Kidney glomerular epithelial cell (primary cell): ENCODE results near the gene C2orf69.

Experiments used
- DNase-seq: peaks from one replicate; lab custom pipeline; 2025; lab: John Stamatoyannopoulos, UW

C2orf69 gene

GRCh38 chr2:199968126-199968525 lies 57.0 kb downstream of the C2orf69 start:
- no peak for DNase-seq

DNA sequence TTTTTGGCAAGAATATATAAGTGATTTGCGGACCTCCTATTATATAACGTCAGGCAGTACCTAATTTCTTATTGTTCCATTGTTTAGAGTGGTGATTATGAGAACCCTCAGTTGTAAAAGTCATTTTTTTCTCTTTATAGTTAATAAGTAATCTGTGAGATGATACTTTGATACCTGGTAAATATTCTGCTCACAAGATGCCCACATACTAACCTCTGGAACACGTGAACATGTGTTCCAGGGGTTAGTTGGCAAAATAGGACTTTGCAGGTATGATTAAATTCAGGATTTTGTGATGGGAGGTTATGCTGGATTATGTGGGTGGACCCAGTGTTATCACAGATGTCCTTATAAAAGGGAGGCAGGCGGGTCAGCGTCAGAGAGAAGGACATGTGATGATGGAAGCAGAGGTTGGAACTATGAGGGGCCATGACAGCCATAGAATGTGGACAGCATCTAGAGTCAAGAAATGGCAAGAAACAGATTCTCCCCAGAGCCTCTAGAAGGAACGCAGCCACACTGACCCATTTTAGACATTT lies 61.1 kb downstream of the C2orf69 start:
- no peak for DNase-seq

- peak; percentile 29 for DNase-seq
Observed at GRCh38 chr2:199973703-199974102, 62.6 kb downstream of the C2orf69 start.

GRCh38 chr2:199975273-199975895 lies 64.3 kb downstream of the C2orf69 start:
- no peak for DNase-seq
